ENCODE results near the gene ACKR3.

- TF ChIP-seq RAD21 (IDR thresholded peaks at IDR 0.05; ENCODE audit: low read length) (no peak), CTCF (conservative IDR thresholded peaks at IDR 0.05; ENCODE audit: low read depth, low read length) (no peak), USF2 (IDR thresholded peaks at IDR 0.05; ENCODE audit: low read depth, low read length) (no peak), CEBPB (IDR thresholded peaks at IDR 0.05; ENCODE audit: low read depth, low read length) (no peak), RFX5 (IDR thresholded peaks at IDR 0.05; ENCODE audit: low read depth, low read length) (no peak), MXI1 (IDR thresholded peaks at IDR 0.05; ENCODE audit: borderline replicate concordance, low read depth, low read length) (no peak), BHLHE40 (IDR thresholded peaks at IDR 0.05; ENCODE audit: low read depth, low read length) (no peak), POLR2A (IDR thresholded peaks at IDR 0.05; ENCODE audit: low read depth, low read length) (no peak)
Measured at GRCh38 chr2:236561874-236562273, 7.8 kb upstream of the ACKR3 start.
